HepG2 (cell line): Measurements from ENCODE around the gene COQ9. TPM values are rescaled to one million over a fixed set of nuclear protein-coding genes. Genes with fewer than 3 reads are reported as not detected.

Source experiments
- ATRX ChIP-seq: sonication (generic); formaldehyde crosslinking; IDR thresholded peaks from 2 replicates; pipeline ENCODE4 v1.4.0; 2020; ENCODE audit warnings: missing genetic modification reagents, borderline replicate concordance
- CHD2 ChIP-seq: IDR thresholded peaks from 2 replicates; pipeline ENCODE4 v1.6.1; 2011; ENCODE audit warnings: low read depth, low read length, improper control_type of control experiment
- CREB1 ChIP-seq, 2 experiments: fragments of 450-650 bp in 1 of 2; IDR thresholded peaks; 2 replicates each; pipeline ENCODE4 v1.6.1; 2016 to 2017; ENCODE audit warnings: control low read depth in 1 of 2, mild to moderate bottlenecking in 1 of 2, missing compliant biosample characterization in 1 of 2, missing genetic modification characterization in 1 of 2
- FOXA1 ChIP-seq, 2 experiments: fragments of 450-650 bp in 1 of 2; sonication (generic) in 1 of 2; formaldehyde crosslinking in 1 of 2; IDR thresholded peaks; 2 replicates each; pipeline versions ENCODE4 v1.4.0 to v1.6.1; 2016 to 2020; ENCODE audit warnings: missing genetic modification reagents in 1 of 2
- FOXP1 ChIP-seq, 2 experiments: fragments of 450-650 bp in 1 of 2; IDR thresholded peaks; 2 replicates each; pipeline ENCODE4 v1.6.1; 2017 to 2018; ENCODE audit warnings: antibody characterized with exemption in 1 of 2
- HDAC2 ChIP-seq: sonication (generic); formaldehyde crosslinking; IDR thresholded peaks from 2 replicates; pipeline ENCODE4 v1.4.0; 2020; ENCODE audit warnings: missing genetic modification reagents
- KMT2A ChIP-seq: sonication (generic); formaldehyde crosslinking; IDR thresholded peaks from 2 replicates; pipeline ENCODE4 v1.4.0; 2020; ENCODE audit warnings: missing genetic modification reagents
- MIER2 ChIP-seq: IDR thresholded peaks from 2 replicates; pipeline ENCODE4 v1.6.1; 2016; ENCODE audit warnings: missing biosample characterization, missing genetic modification reagents
- NFYB ChIP-seq: sonication (generic); formaldehyde crosslinking; IDR thresholded peaks from 2 replicates; pipeline ENCODE4 v1.4.0; 2020; ENCODE audit warnings: missing genetic modification reagents
- RFX5 ChIP-seq: IDR thresholded peaks from 2 replicates; pipeline ENCODE4 v1.6.1; 2011; ENCODE audit warnings: low read depth, low read length, improper control_type of control experiment
- ZFP82 ChIP-seq: sonication (generic); formaldehyde crosslinking; IDR thresholded peaks from 2 replicates; pipeline ENCODE4 v1.5.1; 2020; ENCODE audit warnings: mild to moderate bottlenecking, missing genetic modification reagents, borderline replicate concordance
- ZKSCAN1 ChIP-seq: fragments of 150-350 bp; IDR thresholded peaks from 2 replicates; pipeline ENCODE4 v1.6.1; 2014; ENCODE audit warnings: low read length
- ZNF660 ChIP-seq: sonication (generic); formaldehyde crosslinking; IDR thresholded peaks from 2 replicates; pipeline ENCODE4 v1.5.1; 2020; ENCODE audit warnings: mild to moderate bottlenecking, low read depth, missing genetic modification reagents, borderline replicate concordance
- ZNF678 ChIP-seq: sonication (generic); formaldehyde crosslinking; IDR thresholded peaks from 2 replicates; pipeline ENCODE4 v1.4.0; 2020; ENCODE audit warnings: mild to moderate bottlenecking, missing genetic modification reagents
- ZNF776 ChIP-seq: sonication (generic); formaldehyde crosslinking; IDR thresholded peaks from 2 replicates; pipeline ENCODE4 v1.4.0; 2020; ENCODE audit warnings: mild to moderate bottlenecking, missing genetic modification reagents
- ZNF780A ChIP-seq: sonication (generic); formaldehyde crosslinking; IDR thresholded peaks from 2 replicates; pipeline ENCODE4 v1.8.0; 2022; ENCODE audit warnings: mild to moderate bottlenecking, missing genetic modification reagents, moderate library complexity
- polyA plus RNA-seq, 8 experiments: library from polyadenylated mRNA; depleted of rRNA in 3 of 8; stranded (reverse) in 7 of 8; unstranded in 1 of 8; fragments of >200 nt; fragmentation: Illumina TruSeq in 4 of 8; extraction: Trizol in 4 of 8; gene quantifications; 2 replicates each; pipeline versions ENCODE4 v1.2.1 to v1.2.3, GENCODE V29; 2011 to 2016; ENCODE audit warnings: low read depth in 4 of 8, missing spikeins in 1 of 8, mixed read lengths in 1 of 8; ENCODE audit not compliant: insufficient read depth in 1 of 8
- total RNA-seq, 5 experiments: library from RNA; depleted of rRNA; stranded (reverse); fragments of >200 nt; fragmentation: Illumina TruSeq; extraction: Trizol; gene quantifications; 2 replicates each; pipeline ENCODE4 v1.2.3, GENCODE V29; 2016; ENCODE audit warnings: low read depth in 1 of 5
- TF ChIP-seq, protein P1 (sequence below): sonication (generic); formaldehyde crosslinking; IDR thresholded peaks from 2 replicates; pipeline ENCODE4 v1.5.0; 2020; ENCODE audit warnings: missing genetic modification reagents
- TF ChIP-seq, protein P2 (sequence below): sonication (generic); formaldehyde crosslinking; conservative IDR thresholded peaks from 2 replicates; pipeline ENCODE4 v1.4.0; 2020; ENCODE audit warnings: mild to moderate bottlenecking, missing genetic modification reagents, moderate library complexity
- TF ChIP-seq, protein P3 (sequence below): sonication (generic); formaldehyde crosslinking; IDR thresholded peaks from 2 replicates; pipeline ENCODE4 v1.5.1; 2020; ENCODE audit warnings: mild to moderate bottlenecking, missing genetic modification reagents, moderate library complexity

COQ9 gene
- total and polyA plus RNA-seq, 2 of the 13 experiments (the other 11 are each of a cell fraction or from before 2014, with no cell fraction given) = 57.5 to 108 TPM

DNA sequence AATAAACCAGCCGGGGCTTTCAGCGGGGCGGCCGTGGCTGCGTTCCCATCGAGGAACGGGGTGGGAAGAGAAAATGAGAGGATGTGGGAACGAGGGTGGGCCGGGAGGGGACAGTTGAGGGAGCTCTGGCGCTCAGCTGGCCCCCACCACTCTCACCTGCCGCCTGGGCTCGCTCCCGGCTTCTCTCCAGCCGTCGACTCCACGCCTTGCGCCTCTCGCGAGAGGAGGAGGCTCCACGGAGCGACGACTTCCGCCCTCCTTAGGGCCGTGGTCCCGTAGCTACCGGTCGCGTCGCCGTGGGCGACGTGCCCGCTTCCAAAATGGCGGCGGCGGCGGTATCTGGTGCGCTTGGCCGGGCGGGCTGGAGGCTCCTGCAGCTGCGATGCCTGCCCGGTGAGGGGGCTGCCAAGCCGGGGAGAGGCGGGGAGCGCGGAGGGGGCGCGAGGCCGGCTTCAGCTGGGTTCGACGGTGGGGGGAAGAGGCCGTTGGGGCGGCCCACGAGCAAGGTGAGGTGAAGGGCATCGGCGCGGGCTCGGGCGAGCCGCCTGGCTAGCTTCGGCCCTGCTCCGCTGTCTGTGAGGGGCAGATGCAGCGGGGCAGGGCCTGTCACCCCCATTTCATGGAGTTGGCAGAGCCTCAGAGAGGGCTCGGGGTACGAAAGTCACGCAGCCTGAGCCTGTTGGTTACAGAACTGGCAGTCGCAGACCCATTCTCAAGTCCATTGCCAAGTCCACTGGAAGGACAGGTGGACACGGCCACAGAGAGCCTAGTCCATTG, at the start of gene COQ9, which contains the start of gene CIAPIN1 (continued):
- TF ChIP-seq, protein P1, sequence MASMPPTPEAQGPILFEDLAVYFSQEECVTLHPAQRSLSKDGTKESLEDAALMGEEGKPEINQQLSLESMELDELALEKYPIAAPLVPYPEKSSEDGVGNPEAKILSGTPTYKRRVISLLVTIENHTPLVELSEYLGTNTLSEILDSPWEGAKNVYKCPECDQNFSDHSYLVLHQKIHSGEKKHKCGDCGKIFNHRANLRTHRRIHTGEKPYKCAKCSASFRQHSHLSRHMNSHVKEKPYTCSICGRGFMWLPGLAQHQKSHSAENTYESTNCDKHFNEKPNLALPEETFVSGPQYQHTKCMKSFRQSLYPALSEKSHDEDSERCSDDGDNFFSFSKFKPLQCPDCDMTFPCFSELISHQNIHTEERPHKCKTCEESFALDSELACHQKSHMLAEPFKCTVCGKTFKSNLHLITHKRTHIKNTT (CRISPR knock-in tag) = no peak
- peak; percentile 74; the same call in 1 of the 2 replicates for TF ChIP-seq ZNF780A (CRISPR knock-in tag)
- TF ChIP-seq ZFP82 (CRISPR knock-in tag) = peak; percentile 77; the same call in 1 of the 2 replicates
- TF ChIP-seq FOXA1 (IDR thresholded peaks at IDR 0.05) = no peak
- peak; percentile 29; the same call in 1 of the 2 replicates for TF ChIP-seq FOXA1 (CRISPR knock-in tag; IDR thresholded peaks at IDR 0.05)
- TF ChIP-seq, protein P2, sequence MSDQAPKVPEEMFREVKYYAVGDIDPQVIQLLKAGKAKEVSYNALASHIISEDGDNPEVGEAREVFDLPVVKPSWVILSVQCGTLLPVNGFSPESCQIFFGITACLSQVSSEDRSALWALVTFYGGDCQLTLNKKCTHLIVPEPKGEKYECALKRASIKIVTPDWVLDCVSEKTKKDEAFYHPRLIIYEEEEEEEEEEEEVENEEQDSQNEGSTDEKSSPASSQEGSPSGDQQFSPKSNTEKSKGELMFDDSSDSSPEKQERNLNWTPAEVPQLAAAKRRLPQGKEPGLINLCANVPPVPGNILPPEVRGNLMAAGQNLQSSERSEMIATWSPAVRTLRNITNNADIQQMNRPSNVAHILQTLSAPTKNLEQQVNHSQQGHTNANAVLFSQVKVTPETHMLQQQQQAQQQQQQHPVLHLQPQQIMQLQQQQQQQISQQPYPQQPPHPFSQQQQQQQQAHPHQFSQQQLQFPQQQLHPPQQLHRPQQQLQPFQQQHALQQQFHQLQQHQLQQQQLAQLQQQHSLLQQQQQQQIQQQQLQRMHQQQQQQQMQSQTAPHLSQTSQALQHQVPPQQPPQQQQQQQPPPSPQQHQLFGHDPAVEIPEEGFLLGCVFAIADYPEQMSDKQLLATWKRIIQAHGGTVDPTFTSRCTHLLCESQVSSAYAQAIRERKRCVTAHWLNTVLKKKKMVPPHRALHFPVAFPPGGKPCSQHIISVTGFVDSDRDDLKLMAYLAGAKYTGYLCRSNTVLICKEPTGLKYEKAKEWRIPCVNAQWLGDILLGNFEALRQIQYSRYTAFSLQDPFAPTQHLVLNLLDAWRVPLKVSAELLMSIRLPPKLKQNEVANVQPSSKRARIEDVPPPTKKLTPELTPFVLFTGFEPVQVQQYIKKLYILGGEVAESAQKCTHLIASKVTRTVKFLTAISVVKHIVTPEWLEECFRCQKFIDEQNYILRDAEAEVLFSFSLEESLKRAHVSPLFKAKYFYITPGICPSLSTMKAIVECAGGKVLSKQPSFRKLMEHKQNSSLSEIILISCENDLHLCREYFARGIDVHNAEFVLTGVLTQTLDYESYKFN (CRISPR knock-in tag) = peak; percentile 75
- peak; percentile 65; the same call in 1 of the 2 replicates for TF ChIP-seq HDAC2 (CRISPR knock-in tag)
- TF ChIP-seq ZKSCAN1 = no peak
- peak; percentile 100 for TF ChIP-seq CHD2
- peak; percentile 95 for TF ChIP-seq ZNF776 (CRISPR knock-in tag)
- TF ChIP-seq ZNF660 (CRISPR knock-in tag) = no peak
- no peak; the same call in none of the 2 replicates for TF ChIP-seq NFYB (CRISPR knock-in tag)
- TF ChIP-seq MIER2 (CRISPR knock-in tag) = 0 out of 2 replicates have a peak, but pooled peaks have one; percentile 70
- TF ChIP-seq ZNF678 (CRISPR knock-in tag) = 0 out of 2 replicates have a peak, but pooled peaks have one; percentile 48
- no peak for TF ChIP-seq FOXP1 (IDR thresholded peaks at IDR 0.05)
- TF ChIP-seq FOXP1 (CRISPR knock-in tag; IDR thresholded peaks at IDR 0.05) = no peak
- peak; percentile 97 for TF ChIP-seq KMT2A (CRISPR knock-in tag)
- TF ChIP-seq CREB1 (IDR thresholded peaks at IDR 0.05) = peak; percentile 91
- peak; percentile 93 for TF ChIP-seq CREB1 (CRISPR knock-in tag; IDR thresholded peaks at IDR 0.05)
- TF ChIP-seq ATRX (CRISPR knock-in tag) = no peak
- TF ChIP-seq RFX5 = no peak
- TF ChIP-seq, protein P3, sequence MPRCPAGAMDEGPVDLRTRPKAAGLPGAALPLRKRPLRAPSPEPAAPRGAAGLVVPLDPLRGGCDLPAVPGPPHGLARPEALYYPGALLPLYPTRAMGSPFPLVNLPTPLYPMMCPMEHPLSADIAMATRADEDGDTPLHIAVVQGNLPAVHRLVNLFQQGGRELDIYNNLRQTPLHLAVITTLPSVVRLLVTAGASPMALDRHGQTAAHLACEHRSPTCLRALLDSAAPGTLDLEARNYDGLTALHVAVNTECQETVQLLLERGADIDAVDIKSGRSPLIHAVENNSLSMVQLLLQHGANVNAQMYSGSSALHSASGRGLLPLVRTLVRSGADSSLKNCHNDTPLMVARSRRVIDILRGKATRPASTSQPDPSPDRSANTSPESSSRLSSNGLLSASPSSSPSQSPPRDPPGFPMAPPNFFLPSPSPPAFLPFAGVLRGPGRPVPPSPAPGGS (CRISPR knock-in tag) = peak; percentile 88
